Heart left ventricle (tissue), 13 donors: ENCODE measurements around the gene INCA1.

ENCODE experiments used
- CTCF ChIP-seq, 12 donors: fragments of 200-600 bp; sonication (generic) in 4 of 12; IDR thresholded peaks; one replicate each; pipeline versions ENCODE4 v1.5.0 to v1.8.0; 2018 to 2022; ENCODE audit warnings: antibody characterized with exemption in 12 of 12, mild to moderate bottlenecking in 5 of 12
- POLR2A ChIP-seq, 2 donors: fragments of 450-650 bp; IDR thresholded peaks; one replicate each; pipeline ENCODE4 v1.6.1; 2017; ENCODE audit warnings: antibody characterized with exemption in 2 of 2, mild to moderate bottlenecking in 2 of 2, moderate library complexity in 2 of 2
- donor health status: ischemic (EF 13 %, LVEDD 7.1; RV severe dilation, severe dysfunction).
- donor health status: DM: no; HTN: yes; CAD: no.
- donor health status: DM: no; HTN: no; CAD: no.
- donor health status: ischemic (EF 25% LVEDD 6.9; RV normal size, moderate dysfunction).
- donor health status: ischemic (EF 25% LVEDD 5.7; RV mildly dilated, moderate dysfunction).
- donor health status: ischemic (EF 35%, LVEDD 5.7; RV mildly dilated, moderate dysfunction).
- donor health status: nonischemic (EF 11% LVEDD 7.7; RV severe dilation, severe dysfunction).
- donor health status: DM: yes; HTN: yes; CAD: no.
- donor health status: PGD.
- donor health status: ischemic (EF 29% LVEDD 5.4; RV normal size, mild dysfunction).
- donor health status: nonischemic (EF 23%, LVEDD 6.1; RV moderate dilation, normal function).

DNA sequence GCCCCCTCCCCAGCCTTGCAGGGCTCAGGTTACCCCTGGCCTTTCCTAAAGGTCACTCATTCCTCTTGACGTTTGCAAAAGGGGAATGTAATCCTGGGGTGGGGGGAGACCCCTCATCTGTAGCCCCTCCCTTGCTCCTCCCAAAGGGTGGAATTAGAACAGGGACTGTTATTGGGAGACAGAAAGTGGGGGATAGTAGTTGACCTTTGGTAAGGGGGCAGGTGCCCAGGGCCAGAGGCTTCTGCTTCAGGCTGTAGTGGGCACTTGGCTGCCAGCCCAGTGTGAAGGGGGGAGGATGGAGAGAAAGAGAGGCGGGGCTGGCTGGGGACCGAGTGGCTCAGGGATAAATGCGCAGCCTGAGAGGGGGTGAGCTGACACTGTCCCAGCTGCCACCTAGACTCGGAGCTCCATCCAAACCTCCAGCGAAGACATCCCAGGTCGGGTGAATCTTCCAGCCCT, 46.5 kb downstream of the INCA1 start, which contains the start of gene ENO3:
- TF ChIP-seq CTCF (IDR thresholded peaks at IDR 0.05) = no peak
- no peak for TF ChIP-seq POLR2A (IDR thresholded peaks at IDR 0.05)
